ENCODE measurements around the gene QRSL1. TPM values are rescaled to one million over a fixed set of nuclear protein-coding genes. Genes with fewer than 3 reads are reported as not detected.
"Not testable (repeated sequence)": the region's sequence is repeated elsewhere in the genome, so short reads cannot be mapped to it uniquely, and the experiment has no call there.

QRSL1 gene
- total and polyA plus RNA-seq, 2 of the 4 experiments (the other 2 are of a cell fraction), result 6.1 to 10.9 TPM

DNA sequence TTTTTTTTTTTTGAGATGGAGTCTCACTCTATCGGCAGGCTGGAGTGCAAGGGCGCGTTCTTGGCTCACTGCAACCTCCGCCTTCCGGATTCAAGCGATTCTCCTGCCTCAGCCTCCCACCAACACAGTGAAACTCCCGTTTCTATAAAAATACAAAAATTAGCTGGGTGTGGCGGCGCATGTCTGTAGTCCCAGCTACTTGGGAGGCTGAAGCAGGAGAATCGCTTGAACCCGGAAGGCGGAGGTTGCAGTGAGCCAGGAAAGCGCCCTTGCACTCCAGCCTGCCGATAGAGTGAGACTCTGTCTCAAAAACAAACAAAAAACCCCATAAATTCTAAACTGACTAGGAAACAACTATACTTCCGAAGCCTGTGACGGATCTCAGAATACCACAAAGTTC lies 1.6 kb upstream of the QRSL1 start:
- H3K36me3 ChIP-seq (ENCODE audit: control insufficient read depth, insufficient read depth, low read length); H3K18ac ChIP-seq (ENCODE audit: low read depth, low read length); POLR2A ChIA-PET (ENCODE audit: unreplicated experiment); H2BK120ac ChIP-seq (ENCODE audit: low read depth, low read length); H3K23ac ChIP-seq (ENCODE audit: low read depth, low read length); H3K4ac ChIP-seq (ENCODE audit: low read depth, low read length); H3K27ac ChIP-seq (ENCODE audit: insufficient read depth, low read length); in situ Hi-C loops (cut with MboI; ENCODE audit: low sequenced_read_pairs); H3K27me3 ChIP-seq (ENCODE audit: control insufficient read depth, insufficient read depth, low read length); dilution Hi-C loops (cut with HindIII; ENCODE audit: low sequenced_read_pairs, unreplicated experiment); H2AK9ac ChIP-seq (replicated peaks; ENCODE audit: low read depth, low read length, poor library complexity); H4K20me1 ChIP-seq (ENCODE audit: insufficient read depth, low read length); H3K14ac ChIP-seq (replicated peaks; ENCODE audit: low read depth, low read length); H4K5ac ChIP-seq (ENCODE audit: low read depth, low read length); BruUV-seq (replicated peaks); H3K4me3 ChIP-seq (ENCODE audit: insufficient read depth, low read depth, low read length); H2AFZ ChIP-seq (replicated peaks; ENCODE audit: low read length, poor library complexity); ATAC-seq (ENCODE audit: low read depth); H3K9me3 ChIP-seq (ENCODE audit: control insufficient read depth, insufficient read depth, low read length); H3K9me1 ChIP-seq (ENCODE audit: insufficient read depth, low read length); H3K56ac ChIP-seq (ENCODE audit: extremely low read depth, insufficient read depth, low read length); H2AK5ac ChIP-seq (ENCODE audit: low read depth, low read length); H4K8ac ChIP-seq (ENCODE audit: low read depth in 2 of 2, low read length in 2 of 2); H3K4me1 ChIP-seq (ENCODE audit: control insufficient read depth, insufficient read depth, low read length); DNase-seq; H2BK5ac ChIP-seq (ENCODE audit: low read depth, low read length, poor library complexity, severe bottlenecking); H2BK20ac ChIP-seq (ENCODE audit: low read depth, low read length); H3K4me2 ChIP-seq (ENCODE audit: low read depth, low read length); H4K91ac ChIP-seq (ENCODE audit: insufficient read depth, low read depth, low read length); H3K9ac ChIP-seq (ENCODE audit: low read depth, low read length); H2BK15ac ChIP-seq (ENCODE audit: low read depth, low read length): not testable (repeated sequence)
- intact Hi-C loops (cut with micrococcal nuclease), result loop anchor here (5.0 kb wide), 1 partner anchor 35 kb away; no protein-coding TSS in a partner anchor
- WGBS, 2 experiments (ENCODE audit: extremely low coverage in 2 of 2, insufficient read length in 1 of 2), result 100% methylated on average over 5 of the region's 16 CpGs; no CpG with 5 or more reads in 1 of the 2 experiments
- CTCF ChIA-PET, result interaction anchor here (0.6 to 1.2 kb wide), 3 partner anchors 18 to 352 kb away, joined by 3 to 4 read pairs (median 3); no protein-coding TSS in a partner anchor
- peaks cover 8 to 25% of the 10 kb centered on the region in 2 experiments; a peak in 3 of 4 replicates for H3K79me1 ChIP-seq (ENCODE audit: low read depth in 1 of 2, low read length in 2 of 2)

All from IMR-90 (cell line).